HepG2 (cell line): Measurements from ENCODE around the gene RAB3D. TPM values are rescaled to one million over a fixed set of nuclear protein-coding genes. Genes with fewer than 3 reads are reported as not detected.

Source experiments
- CENPX ChIP-seq: sonication (generic); formaldehyde crosslinking; IDR thresholded peaks from 2 replicates; pipeline ENCODE4 v1.9.0; 2021; ENCODE audit warnings: mild to moderate bottlenecking, missing genetic modification reagents, moderate library complexity
- GATAD2A ChIP-seq: IDR thresholded peaks from 2 replicates; pipeline ENCODE4 v1.6.1; 2016
- KLF12 ChIP-seq: sonication (generic); formaldehyde crosslinking; IDR thresholded peaks from 2 replicates; pipeline ENCODE4 v1.4.0; 2020; ENCODE audit warnings: missing genetic modification reagents, borderline replicate concordance
- MBNL3 ChIP-seq: fragments of 250-450 bp; sonication (Bioruptor Pico); conservative IDR thresholded peaks from 2 replicates; pipeline ENCODE4 v1.8.0; 2022; ENCODE audit warnings: mild to moderate bottlenecking, inconsistent platforms
- MLLT10 ChIP-seq: sonication (generic); formaldehyde crosslinking; IDR thresholded peaks from 2 replicates; pipeline ENCODE4 v1.4.0; 2020; ENCODE audit warnings: missing genetic modification reagents
- PCBP1 ChIP-seq: fragments of 200-400 bp; formaldehyde crosslinking; IDR thresholded peaks from 2 replicates; pipeline ENCODE4 v1.6.1; 2017; ENCODE audit warnings: mild to moderate bottlenecking, low read depth, low read length, borderline replicate concordance
- POGZ ChIP-seq: sonication (generic); formaldehyde crosslinking; IDR thresholded peaks from 2 replicates; pipeline ENCODE4 v1.4.0; 2020; ENCODE audit warnings: mild to moderate bottlenecking, missing genetic modification reagents
- RFXAP ChIP-seq: sonication (generic); formaldehyde crosslinking; IDR thresholded peaks from 2 replicates; pipeline ENCODE4 v1.4.0; 2020; ENCODE audit warnings: missing genetic modification reagents, borderline replicate concordance
- TBP ChIP-seq: sonication (generic); formaldehyde crosslinking; IDR thresholded peaks from 2 replicates; pipeline ENCODE4 v1.5.0; 2020; ENCODE audit warnings: missing genetic modification reagents
- TP53 ChIP-seq: sonication (generic); formaldehyde crosslinking; conservative IDR thresholded peaks from 2 replicates; pipeline ENCODE4 v1.4.0; 2020; ENCODE audit warnings: missing genetic modification reagents
- ZEB1 ChIP-seq: IDR thresholded peaks from 2 replicates; pipeline ENCODE4 v1.6.1; 2012; ENCODE audit warnings: mild to moderate bottlenecking, low read depth, inconsistent platforms; ENCODE audit not compliant: insufficient replicate concordance
- ZNF207 ChIP-seq: fragments of 450-650 bp; IDR thresholded peaks from 2 replicates; pipeline ENCODE4 v1.6.1; 2016; ENCODE audit warnings: antibody characterized with exemption, borderline replicate concordance
- ZNF234 ChIP-seq: sonication (generic); formaldehyde crosslinking; conservative IDR thresholded peaks from 2 replicates; pipeline ENCODE4 v1.5.1; 2020; ENCODE audit warnings: mild to moderate bottlenecking, missing genetic modification reagents
- ZNF251 ChIP-seq: sonication (generic); formaldehyde crosslinking; IDR thresholded peaks from 2 replicates; pipeline ENCODE4 v1.9.0; 2021; ENCODE audit warnings: mild to moderate bottlenecking, missing genetic modification reagents
- ZNF264 ChIP-seq: sonication (generic); formaldehyde crosslinking; IDR thresholded peaks from 2 replicates; pipeline ENCODE4 v1.4.0; 2020; ENCODE audit warnings: missing genetic modification reagents
- ZNF274 ChIP-seq: sonication (generic); formaldehyde crosslinking; IDR thresholded peaks from 2 replicates; pipeline ENCODE4 v1.5.1; 2020; ENCODE audit warnings: mild to moderate bottlenecking, missing genetic modification reagents
- ZNF652 ChIP-seq: IDR thresholded peaks from 2 replicates; pipeline ENCODE4 v1.6.1; 2016; ENCODE audit warnings: low read depth, borderline replicate concordance
- ZNF775 ChIP-seq: sonication (generic); formaldehyde crosslinking; IDR thresholded peaks from 2 replicates; pipeline ENCODE4 v1.4.0; 2020; ENCODE audit warnings: missing genetic modification reagents, mild to moderate bottlenecking, moderate library complexity, borderline replicate concordance
- polyA plus RNA-seq, 8 experiments: library from polyadenylated mRNA; depleted of rRNA in 3 of 8; stranded (reverse) in 7 of 8; unstranded in 1 of 8; fragments of >200 nt; fragmentation: Illumina TruSeq in 4 of 8; extraction: Trizol in 4 of 8; gene quantifications; 2 replicates each; pipeline versions ENCODE4 v1.2.1 to v1.2.3, GENCODE V29; 2011 to 2016; ENCODE audit warnings: low read depth in 4 of 8, missing spikeins in 1 of 8, mixed read lengths in 1 of 8; ENCODE audit not compliant: insufficient read depth in 1 of 8
- total RNA-seq, 5 experiments: library from RNA; depleted of rRNA; stranded (reverse); fragments of >200 nt; fragmentation: Illumina TruSeq; extraction: Trizol; gene quantifications; 2 replicates each; pipeline ENCODE4 v1.2.3, GENCODE V29; 2016; ENCODE audit warnings: low read depth in 1 of 5
- TF ChIP-seq, protein P1 (sequence below): sonication (generic); formaldehyde crosslinking; IDR thresholded peaks from 2 replicates; pipeline ENCODE4 v1.5.0; 2020; ENCODE audit warnings: missing genetic modification reagents
- TF ChIP-seq, protein P2 (sequence below): IDR thresholded peaks from 2 replicates; pipeline ENCODE4 v1.6.1; 2016; ENCODE audit warnings: control low read depth
- TF ChIP-seq, protein P3 (sequence below): sonication (generic); formaldehyde crosslinking; IDR thresholded peaks from 2 replicates; pipeline ENCODE4 v1.4.0; 2020; ENCODE audit warnings: missing genetic modification reagents
- TF ChIP-seq, protein P4 (sequence below): sonication (generic); formaldehyde crosslinking; IDR thresholded peaks from 2 replicates; pipeline ENCODE4 v1.5.0; 2020; ENCODE audit warnings: missing genetic modification reagents
- TF ChIP-seq, protein P5 (sequence below): sonication (generic); formaldehyde crosslinking; conservative IDR thresholded peaks from 2 replicates; pipeline ENCODE4 v1.8.1; 2023; ENCODE audit warnings: missing genetic modification reagents

The RAB3D gene
- total and polyA plus RNA-seq, 2 of the 13 experiments (the other 11 are each of a cell fraction or from before 2014, with no cell fraction given) = 2.0 to 16.1 TPM

DNA sequence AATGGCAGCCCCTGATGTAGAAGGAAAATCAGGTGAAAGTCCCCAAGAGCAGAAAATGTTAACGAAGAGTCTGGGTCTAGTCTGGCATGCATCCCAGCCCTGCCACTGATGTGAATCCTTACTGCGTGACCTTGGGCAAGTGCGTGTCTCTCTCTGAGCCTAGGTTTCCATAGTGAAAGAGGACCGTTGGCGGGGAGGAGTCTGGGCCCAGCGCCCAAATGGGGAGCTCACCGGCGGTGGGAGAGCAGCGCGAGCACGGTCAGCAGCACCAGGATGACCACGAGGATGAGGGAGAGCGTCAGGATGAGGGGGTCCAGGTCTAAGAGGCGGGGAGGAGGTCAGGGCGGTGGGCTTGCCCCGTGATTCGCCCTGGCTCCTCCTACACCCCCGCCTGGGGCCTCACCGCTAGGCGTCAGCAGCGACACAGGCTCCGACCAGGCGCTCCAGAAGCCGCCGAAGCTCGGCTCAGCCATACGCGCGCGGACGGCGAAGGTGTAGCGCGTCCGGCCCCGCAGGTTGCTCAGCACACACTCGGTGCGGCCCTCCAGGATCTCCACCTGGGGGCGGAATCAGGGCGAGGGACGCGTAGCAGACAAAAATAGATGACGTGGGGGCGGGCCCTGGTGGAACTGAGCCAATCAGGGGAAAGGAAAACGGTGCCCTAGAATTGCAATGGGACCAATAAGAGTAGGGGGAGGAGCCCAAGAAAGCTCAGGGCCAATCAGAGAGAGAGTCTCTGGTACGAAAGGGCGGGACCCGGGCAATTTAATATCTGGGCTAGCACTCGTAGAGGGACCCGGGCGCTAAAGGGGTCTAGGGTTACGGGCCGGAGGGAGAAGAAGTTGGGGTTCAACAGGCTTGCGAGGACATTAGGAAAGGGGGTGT lies 41.4 kb upstream of the RAB3D start (continued):
- no peak for TF ChIP-seq KLF12
- TF ChIP-seq MBNL3 (CRISPR knock-in tag) = no peak
- peak; percentile 72; the same call in 1 of the 2 replicates for TF ChIP-seq ZNF274 (CRISPR knock-in tag)
- TF ChIP-seq ZNF775 (CRISPR knock-in tag) = no peak
- TF ChIP-seq, protein P1, sequence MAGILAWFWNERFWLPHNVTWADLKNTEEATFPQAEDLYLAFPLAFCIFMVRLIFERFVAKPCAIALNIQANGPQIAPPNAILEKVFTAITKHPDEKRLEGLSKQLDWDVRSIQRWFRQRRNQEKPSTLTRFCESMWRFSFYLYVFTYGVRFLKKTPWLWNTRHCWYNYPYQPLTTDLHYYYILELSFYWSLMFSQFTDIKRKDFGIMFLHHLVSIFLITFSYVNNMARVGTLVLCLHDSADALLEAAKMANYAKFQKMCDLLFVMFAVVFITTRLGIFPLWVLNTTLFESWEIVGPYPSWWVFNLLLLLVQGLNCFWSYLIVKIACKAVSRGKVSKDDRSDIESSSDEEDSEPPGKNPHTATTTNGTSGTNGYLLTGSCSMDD = no peak
- no peak for TF ChIP-seq CENPX (CRISPR knock-in tag)
- TF ChIP-seq PCBP1 = no peak
- TF ChIP-seq, protein P2, sequence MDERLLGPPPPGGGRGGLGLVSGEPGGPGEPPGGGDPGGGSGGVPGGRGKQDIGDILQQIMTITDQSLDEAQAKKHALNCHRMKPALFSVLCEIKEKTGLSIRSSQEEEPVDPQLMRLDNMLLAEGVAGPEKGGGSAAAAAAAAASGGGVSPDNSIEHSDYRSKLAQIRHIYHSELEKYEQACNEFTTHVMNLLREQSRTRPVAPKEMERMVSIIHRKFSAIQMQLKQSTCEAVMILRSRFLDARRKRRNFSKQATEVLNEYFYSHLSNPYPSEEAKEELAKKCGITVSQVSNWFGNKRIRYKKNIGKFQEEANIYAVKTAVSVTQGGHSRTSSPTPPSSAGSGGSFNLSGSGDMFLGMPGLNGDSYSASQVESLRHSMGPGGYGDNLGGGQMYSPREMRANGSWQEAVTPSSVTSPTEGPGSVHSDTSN (CRISPR knock-in tag) = 0 out of 2 replicates have a peak, but pooled peaks have one; percentile 33
- no peak for TF ChIP-seq ZNF652 (CRISPR knock-in tag)
- TF ChIP-seq, protein P3, sequence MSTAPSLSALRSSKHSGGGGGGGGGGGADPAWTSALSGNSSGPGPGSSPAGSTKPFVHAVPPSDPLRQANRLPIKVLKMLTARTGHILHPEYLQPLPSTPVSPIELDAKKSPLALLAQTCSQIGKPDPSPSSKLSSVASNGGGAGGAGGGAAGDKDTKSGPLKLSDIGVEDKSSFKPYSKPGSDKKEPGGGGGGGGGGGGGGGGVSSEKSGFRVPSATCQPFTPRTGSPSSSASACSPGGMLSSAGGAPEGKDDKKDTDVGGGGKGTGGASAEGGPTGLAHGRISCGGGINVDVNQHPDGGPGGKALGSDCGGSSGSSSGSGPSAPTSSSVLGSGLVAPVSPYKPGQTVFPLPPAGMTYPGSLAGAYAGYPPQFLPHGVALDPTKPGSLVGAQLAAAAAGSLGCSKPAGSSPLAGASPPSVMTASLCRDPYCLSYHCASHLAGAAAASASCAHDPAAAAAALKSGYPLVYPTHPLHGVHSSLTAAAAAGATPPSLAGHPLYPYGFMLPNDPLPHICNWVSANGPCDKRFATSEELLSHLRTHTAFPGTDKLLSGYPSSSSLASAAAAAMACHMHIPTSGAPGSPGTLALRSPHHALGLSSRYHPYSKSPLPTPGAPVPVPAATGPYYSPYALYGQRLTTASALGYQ = no peak; the same call in 1 of the 2 replicates
- TF ChIP-seq TBP (CRISPR knock-in tag) = no peak
- TF ChIP-seq ZNF207 = no peak
- TF ChIP-seq, protein P4, sequence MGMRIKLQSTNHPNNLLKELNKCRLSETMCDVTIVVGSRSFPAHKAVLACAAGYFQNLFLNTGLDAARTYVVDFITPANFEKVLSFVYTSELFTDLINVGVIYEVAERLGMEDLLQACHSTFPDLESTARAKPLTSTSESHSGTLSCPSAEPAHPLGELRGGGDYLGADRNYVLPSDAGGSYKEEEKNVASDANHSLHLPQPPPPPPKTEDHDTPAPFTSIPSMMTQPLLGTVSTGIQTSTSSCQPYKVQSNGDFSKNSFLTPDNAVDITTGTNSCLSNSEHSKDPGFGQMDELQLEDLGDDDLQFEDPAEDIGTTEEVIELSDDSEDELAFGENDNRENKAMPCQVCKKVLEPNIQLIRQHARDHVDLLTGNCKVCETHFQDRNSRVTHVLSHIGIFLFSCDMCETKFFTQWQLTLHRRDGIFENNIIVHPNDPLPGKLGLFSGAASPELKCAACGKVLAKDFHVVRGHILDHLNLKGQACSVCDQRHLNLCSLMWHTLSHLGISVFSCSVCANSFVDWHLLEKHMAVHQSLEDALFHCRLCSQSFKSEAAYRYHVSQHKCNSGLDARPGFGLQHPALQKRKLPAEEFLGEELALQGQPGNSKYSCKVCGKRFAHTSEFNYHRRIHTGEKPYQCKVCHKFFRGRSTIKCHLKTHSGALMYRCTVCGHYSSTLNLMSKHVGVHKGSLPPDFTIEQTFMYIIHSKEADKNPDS (CRISPR knock-in tag) = 0 out of 2 replicates have a peak, but pooled peaks have one; percentile 43
- TF ChIP-seq ZNF251 (CRISPR knock-in tag) = no peak
- TF ChIP-seq ZNF234 (CRISPR knock-in tag) = no peak
- TF ChIP-seq, protein P5, sequence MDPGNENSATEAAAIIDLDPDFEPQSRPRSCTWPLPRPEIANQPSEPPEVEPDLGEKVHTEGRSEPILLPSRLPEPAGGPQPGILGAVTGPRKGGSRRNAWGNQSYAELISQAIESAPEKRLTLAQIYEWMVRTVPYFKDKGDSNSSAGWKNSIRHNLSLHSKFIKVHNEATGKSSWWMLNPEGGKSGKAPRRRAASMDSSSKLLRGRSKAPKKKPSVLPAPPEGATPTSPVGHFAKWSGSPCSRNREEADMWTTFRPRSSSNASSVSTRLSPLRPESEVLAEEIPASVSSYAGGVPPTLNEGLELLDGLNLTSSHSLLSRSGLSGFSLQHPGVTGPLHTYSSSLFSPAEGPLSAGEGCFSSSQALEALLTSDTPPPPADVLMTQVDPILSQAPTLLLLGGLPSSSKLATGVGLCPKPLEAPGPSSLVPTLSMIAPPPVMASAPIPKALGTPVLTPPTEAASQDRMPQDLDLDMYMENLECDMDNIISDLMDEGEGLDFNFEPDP (CRISPR knock-in tag) = no peak
- peak; percentile 62 for TF ChIP-seq POGZ (CRISPR knock-in tag)
- TF ChIP-seq TP53 (CRISPR knock-in tag) = 0 out of 2 replicates have a peak, but pooled peaks have one; percentile 30
- TF ChIP-seq RFXAP (CRISPR knock-in tag) = no peak
- no peak for TF ChIP-seq MLLT10 (CRISPR knock-in tag)
- TF ChIP-seq ZNF264 (CRISPR knock-in tag) = peak; percentile 48; the same call in 1 of the 2 replicates
- TF ChIP-seq ZEB1 = peak; percentile 69
- TF ChIP-seq GATAD2A (CRISPR knock-in tag) = peak; percentile 75
